HCT116 (cell line): ENCODE data around the gene UGT1A9. TPM values are rescaled to one million over a fixed set of nuclear protein-coding genes. Genes with fewer than 3 reads are reported as not detected.

ENCODE experiments used
- ATAC-seq: fragments of 200-7000 bp; cut with Tn5 transposase; 2 replicates; pipeline ENCODE4 v1.9.1; 2020; ENCODE audit warnings: mild to moderate bottlenecking, moderate library complexity
- BruUV-seq: library from RNA; stranded (reverse); fragments of 400-500 nt; replicated peaks from 2 replicates; lab custom pipeline; 2021; lab: Mats Ljungman, UMichigan
- CTCF ChIA-PET: fragments of 300-600 bp; sonication (Branson Sonifier 250); formaldehyde crosslinking; loops from one replicate; lab custom pipeline; 2021; ENCODE audit warnings: antibody characterized with exemption; lab: Charles Lee
- POLR2A ChIA-PET: fragments of 300-600, 350-600 bp; sonication (Branson Sonifier 250); formaldehyde crosslinking; loops from one replicate; lab custom pipeline; 2021; ENCODE audit warnings: antibody characterized with exemption; lab: Charles Lee
- RAD21 ChIA-PET, 2 experiments: fragments of 300-600 bp; sonication (Branson Sonifier 250); formaldehyde crosslinking; loops; one replicate each; lab custom pipeline; 2023; ENCODE audit warnings: low total read pairs in 2 of 2; ENCODE audit not compliant: uncharacterized antibody in 2 of 2, unreplicated experiment in 2 of 2, low non-redundant PET in 1 of 2; lab: Charles Lee
- DNase-seq: peaks from one replicate; pipeline ENCODE4 v3.0.0-alpha.2; 2010; ENCODE audit warnings: low read depth, low spot score
- H2AFZ ChIP-seq: fragments of 200-600 bp; shearing (Covaris generic), sonication (generic); 2 replicates; pipeline ENCODE4 v1.6.1; 2017; ENCODE audit warnings: low read depth, mixed run types, mixed read lengths, antibody characterized with exemption, low read length; ENCODE audit not compliant: poor library complexity, severe bottlenecking
- H3K27ac ChIP-seq: 2 replicates; pipeline ENCODE4 v1.5.1; 2012; ENCODE audit warnings: low read depth, low read length
- H3K27me3 ChIP-seq: fragments of 200-600 bp; sonication (generic); 2 replicates; pipeline ENCODE4 v1.6.1; 2016; ENCODE audit warnings: mixed run types, low read length, mixed read lengths; ENCODE audit not compliant: insufficient read depth
- H3K36me3 ChIP-seq, 2 experiments: fragments of 200-500 bp in 1 of 2; fragments of 200-600 bp in 1 of 2; sonication (Bioruptor generic) in 1 of 2; sonication (generic) in 1 of 2; 2 replicates each; pipeline versions ENCODE4 v1.5.1 to v1.6.1; 2014 to 2016; ENCODE audit warnings: low read length in 2 of 2, inconsistent platforms in 1 of 2, mixed read lengths in 1 of 2, mixed run types in 1 of 2; ENCODE audit not compliant: insufficient read depth in 2 of 2, control insufficient read depth in 1 of 2
- H3K4me1 ChIP-seq, 2 experiments: fragments of 200-600 bp in 1 of 2; sonication (generic) in 1 of 2; 2 replicates each; pipeline versions ENCODE4 v1.5.1 to v1.6.1; 2012 to 2017; ENCODE audit warnings: low read length in 2 of 2, inconsistent platforms in 1 of 2, mild to moderate bottlenecking in 1 of 2, mixed read lengths in 1 of 2, mixed run types in 1 of 2, moderate library complexity in 1 of 2; ENCODE audit not compliant: insufficient read depth in 2 of 2, control insufficient read depth in 1 of 2
- H3K4me2 ChIP-seq: fragments of 200-600 bp; sonication (generic); 2 replicates; pipeline ENCODE4 v1.6.1; 2017; ENCODE audit warnings: mixed run types, low read length, mixed read lengths
- H3K4me3 ChIP-seq, 2 experiments: fragments of 200-600 bp in 1 of 2; sonication (generic) in 1 of 2; replicated peaks in 1 of 2; 2 replicates each; pipeline ENCODE4 v1.5.1; 2011 to 2016; ENCODE audit warnings: low read length in 2 of 2, control low read depth in 1 of 2, low read depth in 1 of 2, mild to moderate bottlenecking in 1 of 2, mixed read lengths in 1 of 2, mixed run types in 1 of 2
- H3K79me2 ChIP-seq: fragments of 200-600 bp; sonication (generic); 2 replicates; pipeline ENCODE4 v1.6.1; 2017; ENCODE audit warnings: mild to moderate bottlenecking, mixed run types, low read length, moderate library complexity, mixed read lengths; ENCODE audit not compliant: insufficient read depth
- H3K9ac ChIP-seq: fragments of 200-600 bp; sonication (generic); 2 replicates; pipeline ENCODE4 v1.6.1; 2016; ENCODE audit warnings: low read length, mixed read lengths
- H3K9me2 ChIP-seq: fragments of 200-600 bp; sonication (generic), shearing (Covaris generic); 2 replicates; pipeline ENCODE4 v1.6.1; 2017; ENCODE audit warnings: mixed run types, mild to moderate bottlenecking, moderate library complexity; ENCODE audit not compliant: insufficient read depth
- H3K9me3 ChIP-seq, 2 experiments: fragments of 200-500 bp in 1 of 2; fragments of 200-600 bp in 1 of 2; sonication (Bioruptor generic) in 1 of 2; sonication (generic) in 1 of 2; 2 replicates each; pipeline ENCODE4 v1.6.1; 2014 to 2017; ENCODE audit warnings: low read length in 2 of 2, mixed read lengths in 2 of 2, inconsistent platforms in 1 of 2, low read depth in 1 of 2, mild to moderate bottlenecking in 1 of 2, mixed run types in 1 of 2, moderate library complexity in 1 of 2; ENCODE audit not compliant: control insufficient read depth in 1 of 2, insufficient read depth in 1 of 2
- H4K20me1 ChIP-seq: fragments of 200-600 bp; sonication (generic), shearing (Covaris generic); 2 replicates; pipeline ENCODE4 v1.6.1; 2017; ENCODE audit warnings: mixed run types, mild to moderate bottlenecking, moderate library complexity; ENCODE audit not compliant: insufficient read depth
- CBX3 ChIP-seq: IDR thresholded peaks from 2 replicates; pipeline ENCODE4 v1.6.1; 2012; ENCODE audit warnings: low read depth
- CEBPB ChIP-seq: IDR thresholded peaks from 2 replicates; pipeline ENCODE4 v1.6.1; 2012; ENCODE audit warnings: low read depth
- ELF1 ChIP-seq: IDR thresholded peaks from 2 replicates; pipeline ENCODE4 v1.6.1; 2012; ENCODE audit warnings: low read depth, borderline replicate concordance
- EZH2 ChIP-seq: fragments of 200-600 bp; sonication (generic); IDR thresholded peaks from 2 replicates; pipeline ENCODE4 v1.6.1; 2017; ENCODE audit warnings: antibody characterized with exemption, mixed run types
- EZH2phosphoT487 ChIP-seq: fragments of 200-600 bp; IDR thresholded peaks from 2 replicates; pipeline ENCODE4 v1.6.1; 2018; ENCODE audit warnings: antibody characterized with exemption, borderline replicate concordance
- FOSL1 ChIP-seq: IDR thresholded peaks from 2 replicates; pipeline ENCODE4 v1.6.1; 2012; ENCODE audit warnings: low read depth
- JUND ChIP-seq: IDR thresholded peaks from 2 replicates; pipeline ENCODE4 v1.6.1; 2012
- POLR2A ChIP-seq: IDR thresholded peaks from 2 replicates; pipeline ENCODE4 v1.7.0; 2011; ENCODE audit warnings: borderline replicate concordance; ENCODE audit not compliant: insufficient read depth, insufficient read length; ENCODE audit errors: extremely low read depth
- POLR2AphosphoS5 ChIP-seq: IDR thresholded peaks from 2 replicates; pipeline ENCODE4 v1.6.1; 2011; ENCODE audit warnings: mild to moderate bottlenecking, low read depth, low read length, moderate library complexity
- SIN3A ChIP-seq: IDR thresholded peaks from 2 replicates; pipeline ENCODE4 v1.6.1; 2012; ENCODE audit warnings: low read depth
- SP1 ChIP-seq: IDR thresholded peaks from 2 replicates; pipeline ENCODE4 v1.6.1; 2012; ENCODE audit warnings: low read depth
- SRF ChIP-seq: IDR thresholded peaks from 2 replicates; pipeline ENCODE4 v1.6.1; 2012; ENCODE audit warnings: low read depth
- TCF7L2 ChIP-seq: IDR thresholded peaks from 2 replicates; pipeline ENCODE4 v1.7.0; 2011; ENCODE audit warnings: borderline replicate concordance, inconsistent platforms; ENCODE audit not compliant: insufficient read depth, insufficient read length; ENCODE audit errors: extremely low read depth
- YY1 ChIP-seq: IDR thresholded peaks from 2 replicates; pipeline ENCODE4 v1.6.1; 2011; ENCODE audit warnings: low read length, low read depth, moderate library complexity, mild to moderate bottlenecking; ENCODE audit not compliant: insufficient replicate concordance; ENCODE audit errors: extremely low read depth
- ZFX ChIP-seq: fragments of 450-650 bp; IDR thresholded peaks from 2 replicates; pipeline ENCODE4 v1.6.1; 2017
- ZNF274 ChIP-seq: fragments of 200-500 bp; sonication (Bioruptor generic); IDR thresholded peaks from 2 replicates; pipeline ENCODE4 v1.6.1; 2014; ENCODE audit warnings: mild to moderate bottlenecking, low read depth, low read length, inconsistent platforms
- intact Hi-C: fragments of 100-400 bp; cut with micrococcal nuclease; formaldehyde crosslinking; loops from 2 replicates; pipeline ENCODE4 v1.10.0; 2022
- total RNA-seq: library from RNA; stranded (reverse); gene quantifications from one replicate; pipeline ENCODE4 v1.2.1, GENCODE V29; 2021; ENCODE audit not compliant: unreplicated experiment
- TF ChIP-seq, protein P1 (sequence below): IDR thresholded peaks from 2 replicates; pipeline ENCODE4 v1.6.1; 2012
- TF ChIP-seq, protein P2 (sequence below): IDR thresholded peaks from 2 replicates; pipeline ENCODE4 v1.6.1; 2012; ENCODE audit warnings: low read depth
- TF ChIP-seq, protein P3 (sequence below): IDR thresholded peaks from 2 replicates; pipeline ENCODE4 v1.6.1; 2012

The UGT1A9 gene
- total RNA-seq, 1 experiment from 2014 or later = not detected

DNA sequence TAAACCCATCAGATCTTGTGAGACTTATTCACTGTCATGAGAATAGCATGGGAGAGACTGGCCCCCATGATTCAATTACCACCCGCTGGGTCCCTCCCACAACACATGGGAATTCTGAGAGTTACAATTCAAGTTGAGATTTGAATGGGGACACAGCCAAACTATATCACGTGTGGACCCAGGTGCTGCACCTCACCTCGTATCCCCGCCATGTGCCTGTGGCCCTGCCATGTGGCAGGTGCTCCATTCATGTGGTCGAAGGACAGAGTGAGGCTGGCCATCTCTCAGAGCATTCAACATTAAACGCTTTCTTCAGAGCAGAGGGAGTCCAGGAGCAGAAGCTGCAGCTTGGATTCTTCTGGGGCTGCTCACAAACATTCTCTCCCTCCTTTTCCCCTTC is 138.7 kb downstream of the UGT1A9 start:
- no peak overlapping the region for H3K27ac ChIP-seq
- H2AFZ ChIP-seq = no peak overlapping the region
- POLR2A ChIA-PET = no interaction called here
- no TSS peak for BruUV-seq
- H3K36me3 ChIP-seq = no peaks in the 10 kb centered on the region
- TF ChIP-seq SP1 = no peak
- TF ChIP-seq, protein P1, sequence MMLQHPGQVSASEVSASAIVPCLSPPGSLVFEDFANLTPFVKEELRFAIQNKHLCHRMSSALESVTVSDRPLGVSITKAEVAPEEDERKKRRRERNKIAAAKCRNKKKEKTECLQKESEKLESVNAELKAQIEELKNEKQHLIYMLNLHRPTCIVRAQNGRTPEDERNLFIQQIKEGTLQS = no peak
- no peak for TF ChIP-seq ELF1
- no peak for TF ChIP-seq YY1
- TF ChIP-seq, protein P2, sequence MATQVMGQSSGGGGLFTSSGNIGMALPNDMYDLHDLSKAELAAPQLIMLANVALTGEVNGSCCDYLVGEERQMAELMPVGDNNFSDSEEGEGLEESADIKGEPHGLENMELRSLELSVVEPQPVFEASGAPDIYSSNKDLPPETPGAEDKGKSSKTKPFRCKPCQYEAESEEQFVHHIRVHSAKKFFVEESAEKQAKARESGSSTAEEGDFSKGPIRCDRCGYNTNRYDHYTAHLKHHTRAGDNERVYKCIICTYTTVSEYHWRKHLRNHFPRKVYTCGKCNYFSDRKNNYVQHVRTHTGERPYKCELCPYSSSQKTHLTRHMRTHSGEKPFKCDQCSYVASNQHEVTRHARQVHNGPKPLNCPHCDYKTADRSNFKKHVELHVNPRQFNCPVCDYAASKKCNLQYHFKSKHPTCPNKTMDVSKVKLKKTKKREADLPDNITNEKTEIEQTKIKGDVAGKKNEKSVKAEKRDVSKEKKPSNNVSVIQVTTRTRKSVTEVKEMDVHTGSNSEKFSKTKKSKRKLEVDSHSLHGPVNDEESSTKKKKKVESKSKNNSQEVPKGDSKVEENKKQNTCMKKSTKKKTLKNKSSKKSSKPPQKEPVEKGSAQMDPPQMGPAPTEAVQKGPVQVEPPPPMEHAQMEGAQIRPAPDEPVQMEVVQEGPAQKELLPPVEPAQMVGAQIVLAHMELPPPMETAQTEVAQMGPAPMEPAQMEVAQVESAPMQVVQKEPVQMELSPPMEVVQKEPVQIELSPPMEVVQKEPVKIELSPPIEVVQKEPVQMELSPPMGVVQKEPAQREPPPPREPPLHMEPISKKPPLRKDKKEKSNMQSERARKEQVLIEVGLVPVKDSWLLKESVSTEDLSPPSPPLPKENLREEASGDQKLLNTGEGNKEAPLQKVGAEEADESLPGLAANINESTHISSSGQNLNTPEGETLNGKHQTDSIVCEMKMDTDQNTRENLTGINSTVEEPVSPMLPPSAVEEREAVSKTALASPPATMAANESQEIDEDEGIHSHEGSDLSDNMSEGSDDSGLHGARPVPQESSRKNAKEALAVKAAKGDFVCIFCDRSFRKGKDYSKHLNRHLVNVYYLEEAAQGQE = no peak
- TF ChIP-seq JUND = no peak
- no peak for TF ChIP-seq FOSL1
- TF ChIP-seq, protein P3, sequence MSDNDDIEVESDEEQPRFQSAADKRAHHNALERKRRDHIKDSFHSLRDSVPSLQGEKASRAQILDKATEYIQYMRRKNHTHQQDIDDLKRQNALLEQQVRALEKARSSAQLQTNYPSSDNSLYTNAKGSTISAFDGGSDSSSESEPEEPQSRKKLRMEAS = no peak
- TF ChIP-seq SIN3A = no peak
- no peak for TF ChIP-seq SRF
- no peak for TF ChIP-seq TCF7L2
- TF ChIP-seq EZH2phosphoT487 = no peak
- TF ChIP-seq POLR2AphosphoS5 = no peak
- TF ChIP-seq POLR2A = no peak
- TF ChIP-seq CBX3 = no peak
- no peak for TF ChIP-seq CEBPB
- TF ChIP-seq ZFX = no peak
- no peak for TF ChIP-seq ZNF274
- TF ChIP-seq EZH2 = no peak
- no peak overlapping the region for H3K4me2 ChIP-seq
- no peaks in the 10 kb centered on the region for H3K9me2 ChIP-seq
- H3K27me3 ChIP-seq = no peaks in the 10 kb centered on the region; the same call in 1 of the 2 replicates
- CTCF ChIA-PET = no interaction called here
- intact Hi-C loops = no loop called here
- no peaks in the 10 kb centered on the region for H3K4me1 ChIP-seq
- H3K9me3 ChIP-seq = no peaks in the 10 kb centered on the region
- RAD21 ChIA-PET = no interaction called here
- H4K20me1 ChIP-seq = no peaks in the 10 kb centered on the region
- H3K9ac ChIP-seq = no peak overlapping the region
- H3K4me3 ChIP-seq = no peak overlapping the region
- ATAC-seq (no peak), DNase-seq (no peak)
- H3K79me2 ChIP-seq = no peaks in the 10 kb centered on the region
